Retinal pigment epithelial cell (primary cell): Measurements from ENCODE around the gene KYAT1.

Source experiments
- DNase-seq: peaks from one replicate; pipeline ENCODE4 v3.0.0-alpha.2; 2010; ENCODE audit warnings: low read depth
- H3K4me3 ChIP-seq: 2 replicates; pipeline ENCODE4 v1.5.1; 2011; ENCODE audit warnings: mild to moderate bottlenecking, low read length, control low read depth, moderate library complexity
- CTCF ChIP-seq: conservative IDR thresholded peaks from 2 replicates; pipeline ENCODE4 v1.5.1; 2011; ENCODE audit warnings: low read depth, low read length, control low read depth, inconsistent platforms

KYAT1 gene

GRCh38 chr9:128908372-128908771 is 26.6 kb upstream of the KYAT1 start:
- TF ChIP-seq CTCF = no peak
- H3K4me3 ChIP-seq = no peak overlapping the region
- DNase-seq = no peak

- DNase-seq = no peak
- TF ChIP-seq CTCF = no peak
- H3K4me3 ChIP-seq = no peak overlapping the region
These were observed 25.0 kb upstream of the KYAT1 start for GRCh38 chr9:128906741-128907140.

- no peak for DNase-seq
- no peak for TF ChIP-seq CTCF
- no peak overlapping the region for H3K4me3 ChIP-seq
These were observed 24.2 kb upstream of the KYAT1 start for GRCh38 chr9:128905964-128906363.

GRCh38 chr9:128903871-128904620 is 22.3 kb upstream of the KYAT1 start:
- H3K4me3 ChIP-seq = no peak overlapping the region
- DNase-seq = no peak
- no peak for TF ChIP-seq CTCF

GRCh38 chr9:128903079-128903461 is 21.3 kb upstream of the KYAT1 start:
- H3K4me3 ChIP-seq = no peak overlapping the region

GRCh38 chr9:128902351-128903078 is 20.8 kb upstream of the KYAT1 start:
- TF ChIP-seq CTCF = no peak
- no peak overlapping the region for H3K4me3 ChIP-seq
- no peak for DNase-seq

More at GRCh38 chr9:128903079-128903461, 21.3 kb upstream of the KYAT1 start:
- DNase-seq = no peak
- TF ChIP-seq CTCF = no peak

GRCh38 chr9:128901822-128902221 is 20.1 kb upstream of the KYAT1 start:
- no peak overlapping the region for H3K4me3 ChIP-seq
- TF ChIP-seq CTCF = no peak
- no peak for DNase-seq
